Lung (tissue), 12 donors: Measurements from ENCODE around the gene CDH13. TPM values are rescaled to one million over a fixed set of nuclear protein-coding genes. Genes with fewer than 3 reads are reported as not detected.

Source experiments
- ATAC-seq: fragments of 200-7000 bp; cut with Tn5 transposase; one replicate; pipeline ENCODE4 v1.9.1; 2020; ENCODE audit warnings: moderate number of reproducible peaks; ENCODE audit not compliant: insufficient read depth, low FRiP score
- DNase-seq, 3 donors: peaks; one replicate each; pipeline ENCODE4 v3.0.0-alpha.2; 2013 to 2017
- H3K27ac ChIP-seq, 2 donors: one replicate each; pipeline ENCODE4 v1.5.1; 2013; ENCODE audit warnings: mild to moderate bottlenecking in 2 of 2, moderate library complexity in 2 of 2, control low read depth in 1 of 2, inconsistent platforms in 1 of 2, low read depth in 1 of 2, low read length in 1 of 2
- H3K27me3 ChIP-seq, 3 donors: one replicate each; pipeline ENCODE4 v1.5.1; 2013; ENCODE audit warnings: low read length in 2 of 3; ENCODE audit not compliant: control insufficient read depth in 3 of 3, insufficient read depth in 3 of 3
- H3K36me3 ChIP-seq, 4 donors: one replicate each; pipeline ENCODE4 v1.5.1; 2013; ENCODE audit warnings: low read length in 4 of 4, mild to moderate bottlenecking in 1 of 4, moderate library complexity in 1 of 4; ENCODE audit not compliant: control insufficient read depth in 4 of 4, insufficient read depth in 4 of 4
- H3K4me1 ChIP-seq, 5 donors: one replicate each; pipeline ENCODE4 v1.5.1; 2013; ENCODE audit warnings: low read length in 5 of 5, mild to moderate bottlenecking in 2 of 5, moderate library complexity in 1 of 5; ENCODE audit not compliant: control insufficient read depth in 5 of 5, insufficient read depth in 5 of 5
- H3K4me3 ChIP-seq: one replicate; pipeline ENCODE4 v1.5.1; 2013; ENCODE audit warnings: mild to moderate bottlenecking, control low read depth, moderate library complexity
- H3K9ac ChIP-seq, 2 donors: one replicate each; pipeline ENCODE4 v1.5.1; 2013; ENCODE audit warnings: low read length in 2 of 2, control low read depth in 1 of 2; ENCODE audit not compliant: insufficient read depth in 1 of 2
- H3K9me3 ChIP-seq, 4 donors: one replicate each; pipeline ENCODE4 v1.5.1; 2013; ENCODE audit warnings: low read length in 3 of 4, mild to moderate bottlenecking in 1 of 4, moderate library complexity in 1 of 4; ENCODE audit not compliant: control insufficient read depth in 4 of 4, insufficient read depth in 3 of 4
- WGBS, 2 donors: extraction: QIAGEN DNeasy Blood & Tissue Kit; methylation state at CpG; one replicate each; pipeline ENCODE4 v1.1.7; 2013; 5-methylcytosine and 5-hydroxymethylcytosine counted together
- polyA plus RNA-seq, 2 donors: library from polyadenylated mRNA; stranded (reverse); fragments of 200-250 nt; gene quantifications; one replicate each; pipeline ENCODE4 v1.2.1, GENCODE V29; 2013
- total RNA-seq, 2 donors: library from RNA; depleted of rRNA in 1 of 2; stranded (reverse); fragments of >200 nt in 1 of 2; gene quantifications; one replicate each; pipeline ENCODE4 v1.2.1, GENCODE V29; 2014 to 2021
- TF ChIP-seq, protein P1 (sequence below): IDR thresholded peaks from 2 replicates; pipeline ENCODE4 v1.5.1; 2012; ENCODE audit warnings: mild to moderate bottlenecking; ENCODE audit errors: control extremely low read depth, extremely low read depth
- donor health status: control.
- donor health status: control.
- donor health status: Bipolar disorder and iron deficiency.
- donor health status: healthy.
- donor health status: DM: yes; HTN: yes; CAD: no.

The CDH13 gene
- total and polyA plus RNA-seq, 4 donors, result 2.1 to 12.3 (median 7.3) TPM

DNA sequence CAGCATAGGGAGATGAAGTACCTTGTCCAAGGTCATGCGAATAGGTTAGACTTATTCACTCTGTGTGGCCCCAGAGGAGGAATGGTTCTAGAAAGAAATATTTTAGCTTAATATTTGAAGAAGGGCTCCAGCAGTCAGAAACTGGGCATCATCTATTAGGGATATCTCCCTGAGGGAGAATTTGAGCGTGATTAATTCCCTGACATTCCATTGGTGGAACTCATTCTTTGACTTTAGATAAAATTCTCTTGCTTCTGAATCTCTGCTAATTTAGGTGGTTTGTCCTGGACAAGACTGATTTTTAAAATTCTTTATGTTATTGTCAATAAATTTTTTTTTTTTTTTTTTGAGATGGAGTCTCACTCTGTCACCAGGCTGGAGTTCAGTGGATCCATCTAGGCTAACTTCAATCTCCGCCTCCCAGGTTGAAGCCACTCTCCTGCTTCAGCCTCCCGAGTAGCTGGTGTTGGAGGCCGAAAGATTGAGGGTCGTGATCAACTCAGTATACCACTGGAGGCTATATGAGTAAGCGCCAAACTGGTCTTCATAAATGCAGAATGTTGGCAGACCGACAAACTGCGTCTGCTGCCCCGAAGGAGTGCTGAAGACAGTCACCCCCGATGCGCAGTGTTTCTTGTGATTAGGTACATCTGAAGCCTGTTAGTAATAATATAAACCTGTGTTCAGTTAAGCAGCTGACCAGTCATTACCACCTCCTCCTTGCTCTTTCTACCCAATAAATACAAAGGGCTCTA lies 913.1 kb downstream of the CDH13 start:
- Histone ChIP-seq H3K27ac (no peak overlapping the region), H3K4me3 (no peak overlapping the region), H3K4me1 (no peaks in the 10 kb centered on the region), H3K36me3 (no peaks in the 10 kb centered on the region), H3K27me3 (peaks cover 0 to 2% (median 0%) of the 10 kb centered on the region in 3 donors), H3K9me3 (peaks cover 0 to 2% (median 0%) of the 10 kb centered on the region in 4 donors), H3K9ac (no peak overlapping the region)
- WGBS, 2 donors, result 89 to 95% methylated on average over 12 of the region's 12 CpGs
- ATAC-seq, result no peak
- TF ChIP-seq, protein P1, sequence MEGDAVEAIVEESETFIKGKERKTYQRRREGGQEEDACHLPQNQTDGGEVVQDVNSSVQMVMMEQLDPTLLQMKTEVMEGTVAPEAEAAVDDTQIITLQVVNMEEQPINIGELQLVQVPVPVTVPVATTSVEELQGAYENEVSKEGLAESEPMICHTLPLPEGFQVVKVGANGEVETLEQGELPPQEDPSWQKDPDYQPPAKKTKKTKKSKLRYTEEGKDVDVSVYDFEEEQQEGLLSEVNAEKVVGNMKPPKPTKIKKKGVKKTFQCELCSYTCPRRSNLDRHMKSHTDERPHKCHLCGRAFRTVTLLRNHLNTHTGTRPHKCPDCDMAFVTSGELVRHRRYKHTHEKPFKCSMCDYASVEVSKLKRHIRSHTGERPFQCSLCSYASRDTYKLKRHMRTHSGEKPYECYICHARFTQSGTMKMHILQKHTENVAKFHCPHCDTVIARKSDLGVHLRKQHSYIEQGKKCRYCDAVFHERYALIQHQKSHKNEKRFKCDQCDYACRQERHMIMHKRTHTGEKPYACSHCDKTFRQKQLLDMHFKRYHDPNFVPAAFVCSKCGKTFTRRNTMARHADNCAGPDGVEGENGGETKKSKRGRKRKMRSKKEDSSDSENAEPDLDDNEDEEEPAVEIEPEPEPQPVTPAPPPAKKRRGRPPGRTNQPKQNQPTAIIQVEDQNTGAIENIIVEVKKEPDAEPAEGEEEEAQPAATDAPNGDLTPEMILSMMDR, result no peak
- no peak for DNase-seq

DNA sequence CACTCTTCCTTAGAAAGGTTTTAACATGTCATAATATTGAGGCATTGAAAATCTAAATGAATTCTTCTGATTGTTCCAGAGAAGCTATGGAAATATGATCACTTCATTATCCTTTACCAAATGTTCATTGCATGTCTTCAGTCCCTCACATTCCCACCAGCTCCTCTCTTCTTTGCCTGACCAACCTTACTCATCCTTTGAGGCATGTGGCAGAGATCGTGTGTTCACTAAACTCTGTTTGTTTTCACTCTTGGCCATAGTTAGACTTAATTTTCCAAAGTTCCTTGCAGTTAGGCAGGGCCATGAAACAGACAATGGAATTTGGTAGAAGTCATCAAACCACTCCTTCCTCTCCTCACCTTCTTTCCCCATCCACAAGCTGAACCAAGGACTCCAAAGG lies 914.5 kb downstream of the CDH13 start:
- no peaks in the 10 kb centered on the region for H3K4me1 ChIP-seq
- TF ChIP-seq, protein P1, result no peak
- WGBS, 2 donors, result 62 to 89% methylated on average over 1 of the region's 1 CpG

DNA sequence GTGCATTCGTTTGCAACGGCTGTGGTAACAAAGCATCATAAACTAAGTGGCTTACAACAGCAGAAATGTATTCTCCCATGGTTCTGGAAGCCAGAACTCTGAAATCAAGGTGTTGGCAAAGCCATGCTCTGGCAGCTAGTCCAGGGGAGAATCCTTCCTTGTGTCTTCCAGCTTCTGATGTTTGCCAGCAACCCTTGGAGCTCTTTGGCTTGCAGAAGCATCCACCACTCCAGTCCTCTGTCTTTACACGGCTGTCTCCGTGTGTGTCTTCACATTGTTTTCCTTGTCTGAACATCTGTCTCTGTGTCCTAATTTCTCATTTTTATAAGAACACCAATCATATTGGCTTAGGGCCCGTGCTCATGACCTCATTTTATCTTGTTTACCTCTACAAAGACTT lies 915.7 kb downstream of the CDH13 start:
- no peak overlapping the region for H3K4me3 ChIP-seq
- no peaks in the 10 kb centered on the region for H3K27me3 ChIP-seq
- no peak overlapping the region for H3K9ac ChIP-seq
- H3K4me1 ChIP-seq, result no peaks in the 10 kb centered on the region
- H3K36me3 ChIP-seq, result no peaks in the 10 kb centered on the region
- H3K27ac ChIP-seq, result no peak overlapping the region
- ATAC-seq, result no peak
- TF ChIP-seq, protein P1, result no peak
- peaks cover 0 to 3% (median 0%) of the 10 kb centered on the region in 4 donors for H3K9me3 ChIP-seq
- DNase-seq, result no peak
- WGBS, 2 donors, result 75 to 81% methylated on average over 5 of the region's 5 CpGs

More for the DNA sequence above, 914.5 kb downstream of the CDH13 start:
- ATAC-seq (no peak), DNase-seq (no peak)
- Histone ChIP-seq H3K27ac (no peak overlapping the region), H3K9me3 (peaks cover 0 to 3% (median 0%) of the 10 kb centered on the region in 4 donors), H3K4me3 (no peak overlapping the region), H3K27me3 (peaks cover 0 to 2% (median 0%) of the 10 kb centered on the region in 3 donors), H3K36me3 (no peaks in the 10 kb centered on the region), H3K9ac (no peak overlapping the region)
